Mesenteric fat pad (tissue), 1 donor: Measurements from ENCODE around the gene HNRNPK. TPM values are rescaled to one million over a fixed set of nuclear protein-coding genes. Genes with fewer than 3 reads are reported as not detected.
"Not testable (repeated sequence)": the region's sequence is repeated elsewhere in the genome, so short reads cannot be mapped to it uniquely, and the experiment has no call there.

Experiments
- DNase-seq: peaks from one replicate; pipeline ENCODE4 v3.0.0-alpha.2; 2020; ENCODE audit warnings: low spot score
- total RNA-seq: library from RNA; stranded (reverse); fragmentation: NEBNext Ultra II Directional; extraction: Animal tissue kit (Norgen Biotek cat#: 25700); gene quantifications from one replicate; pipeline ENCODE4 v1.2.1, GENCODE V29; 2021
- donor health status: DM: yes; HTN: yes; CAD: no.

The HNRNPK gene
- total RNA-seq, 1 donor from 2014 or later = 441 TPM

DNA sequence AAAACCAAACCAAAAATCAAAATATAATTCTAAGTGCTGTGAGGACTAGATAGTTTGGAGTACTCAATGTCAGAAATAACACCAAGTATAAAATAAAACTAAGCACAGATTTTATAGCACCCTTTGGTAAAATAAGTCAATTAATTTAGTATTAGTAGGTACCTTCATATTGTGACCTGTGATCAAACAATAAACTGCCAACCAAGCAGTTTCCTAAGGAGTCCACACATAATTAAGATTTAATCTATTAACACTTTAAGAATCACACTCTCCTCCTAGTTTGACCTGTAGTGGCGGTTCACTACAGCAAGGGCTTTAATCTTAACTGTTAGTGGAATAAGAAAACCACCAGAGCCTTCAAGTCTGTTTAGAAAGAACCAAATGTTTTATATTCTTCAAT lies 2.8 kb downstream of the HNRNPK start:
- DNase-seq = no peak

GRCh38 chr9:83976372-83976771 lies 3.6 kb downstream of the HNRNPK start:
- no peak for DNase-seq

GRCh38 chr9:83975300-83975699 lies 4.7 kb downstream of the HNRNPK start:
- DNase-seq = no peak

DNA sequence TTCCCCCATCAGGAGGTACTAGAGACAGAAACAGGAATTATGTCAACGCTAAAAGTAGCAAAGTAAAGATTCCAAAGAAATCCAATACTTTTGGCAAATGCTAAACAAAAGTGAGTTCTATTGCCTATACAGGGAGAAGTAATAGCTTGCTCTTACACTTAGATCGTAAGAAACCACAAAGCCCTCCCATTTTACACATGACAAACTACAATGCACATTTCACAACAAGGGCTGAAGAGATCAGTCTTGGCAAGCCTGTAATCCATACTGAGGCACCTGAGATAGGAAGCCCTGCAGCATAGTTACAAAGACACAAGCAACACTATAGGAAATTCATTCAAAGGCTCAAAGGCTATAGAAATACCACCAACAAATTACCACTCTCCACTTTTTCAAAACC lies 7.7 kb downstream of the HNRNPK start:
- DNase-seq = no peak

DNA sequence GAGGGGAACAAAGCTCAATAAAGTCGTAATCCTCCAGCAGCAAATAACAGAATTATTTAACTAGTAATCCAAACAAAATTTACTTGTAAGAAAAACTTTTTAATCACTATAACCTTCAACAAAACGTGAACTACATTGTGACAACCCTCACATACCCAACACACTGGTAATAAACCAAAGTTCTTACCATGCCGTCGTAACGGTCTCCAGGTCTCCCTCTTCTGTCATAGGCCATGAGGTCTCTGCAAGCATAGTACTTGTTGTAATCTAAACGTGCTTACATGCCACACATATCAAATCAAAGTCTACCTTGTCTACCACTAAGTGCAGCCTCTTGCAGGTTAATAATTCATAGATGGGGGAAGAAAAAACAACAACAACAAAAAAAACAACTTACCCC lies 8.5 kb downstream of the HNRNPK start:
- DNase-seq = no peak

GRCh38 chr9:83969602-83970001 lies 10.4 kb downstream of the HNRNPK start:
- no peak for DNase-seq

GRCh38 chr9:83967073-83967472 lies 12.9 kb downstream of the HNRNPK start:
- no peak for DNase-seq

DNA sequence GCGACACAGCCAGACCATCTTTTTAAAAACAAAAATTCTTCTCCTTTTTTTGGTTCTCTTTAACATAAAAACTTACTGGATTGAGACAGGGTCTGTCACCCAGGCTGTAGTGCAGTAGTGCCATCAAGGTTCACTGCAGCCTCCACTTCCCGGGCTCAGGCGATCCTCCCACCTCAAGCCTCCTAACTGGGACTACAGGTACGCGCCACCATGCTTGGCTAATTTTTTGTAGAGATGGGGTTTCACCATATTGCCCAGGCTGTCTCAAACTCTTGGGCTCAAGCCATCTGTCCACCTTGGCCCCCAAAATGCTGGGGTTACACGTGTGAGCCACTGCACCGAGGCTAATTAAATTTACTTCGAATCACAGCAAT lies 13.8 kb downstream of the HNRNPK start:
- no peak for DNase-seq

- DNase-seq = no peak
These were observed 14.4 kb downstream of the HNRNPK start for GRCh38 chr9:83965350-83966208.

GRCh38 chr9:83964973-83965349 lies 15.1 kb downstream of the HNRNPK start:
- DNase-seq = no peak

DNA sequence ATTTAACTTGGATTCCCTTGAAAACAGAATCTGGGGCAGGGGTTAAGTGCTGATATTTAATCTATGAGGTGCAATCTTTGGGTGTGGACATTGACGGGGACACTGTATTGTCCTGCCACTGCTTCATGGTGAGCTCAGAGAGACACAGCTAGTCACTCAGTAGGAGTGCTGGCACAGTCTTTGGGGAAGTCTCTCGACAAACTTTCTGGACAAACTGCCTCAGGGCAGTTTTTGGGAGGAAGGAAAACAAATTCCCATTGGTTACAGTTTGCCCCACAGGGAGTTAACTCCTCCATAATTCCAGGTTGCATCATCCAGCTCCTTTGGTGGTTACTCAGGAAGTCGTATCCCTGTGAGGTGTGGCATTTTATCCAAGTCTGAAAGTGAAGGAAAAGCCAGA lies 17.9 kb downstream of the HNRNPK start:
- DNase-seq = no peak

DNA sequence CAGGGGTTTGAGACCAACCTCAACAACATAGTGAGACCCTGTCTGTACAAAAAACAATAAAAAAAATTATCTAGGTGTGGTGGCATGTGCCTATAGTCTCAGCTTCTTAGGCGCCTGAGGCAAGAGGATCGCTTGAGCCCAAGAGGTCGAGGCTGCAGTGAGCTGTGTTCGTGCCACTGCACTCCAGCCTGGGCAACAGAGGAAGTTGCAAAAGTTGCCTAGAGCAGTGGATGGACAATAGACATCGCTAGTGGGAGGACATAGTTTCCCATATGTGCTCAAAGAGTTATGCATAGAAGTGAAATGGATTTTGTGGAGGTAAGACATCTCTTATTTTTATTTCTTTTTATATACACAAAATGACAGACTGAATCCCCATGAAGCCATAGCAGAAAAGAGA lies 19.0 kb downstream of the HNRNPK start:
- no peak for DNase-seq

DNA sequence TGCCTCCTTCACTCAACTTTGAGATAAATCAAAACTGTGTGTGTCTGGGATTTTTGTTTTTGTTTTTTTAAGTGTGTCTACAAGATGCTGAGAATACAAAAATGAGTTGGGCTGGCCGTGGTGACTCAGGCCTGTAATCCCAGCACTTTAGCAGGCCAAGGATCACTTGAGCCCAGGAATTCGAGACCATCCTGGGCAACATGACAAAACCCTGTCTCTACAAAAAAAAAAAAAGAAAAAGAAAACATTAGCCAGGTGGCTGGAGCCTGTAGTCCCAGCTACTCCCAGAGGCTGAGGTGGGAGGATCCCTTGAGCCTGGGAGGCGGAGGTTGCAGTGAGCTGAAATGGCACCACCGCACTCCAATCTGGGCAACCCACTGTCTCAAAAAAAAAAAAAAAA lies 21.0 kb downstream of the HNRNPK start:
- no peak for DNase-seq

DNA sequence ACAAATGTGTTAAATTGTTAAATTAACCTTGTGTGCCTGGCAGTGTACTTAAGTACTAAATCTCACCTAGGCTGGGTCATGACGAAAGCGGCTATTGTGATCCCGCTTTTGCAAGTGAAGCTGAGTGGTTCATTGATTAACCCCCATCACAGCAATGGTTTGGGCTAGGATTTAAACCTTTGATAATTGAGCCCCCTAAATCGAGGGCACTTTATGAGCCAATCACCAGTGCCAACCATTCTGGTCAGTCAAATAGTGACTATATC lies 22.8 kb downstream of the HNRNPK start:
- DNase-seq = no peak

DNA sequence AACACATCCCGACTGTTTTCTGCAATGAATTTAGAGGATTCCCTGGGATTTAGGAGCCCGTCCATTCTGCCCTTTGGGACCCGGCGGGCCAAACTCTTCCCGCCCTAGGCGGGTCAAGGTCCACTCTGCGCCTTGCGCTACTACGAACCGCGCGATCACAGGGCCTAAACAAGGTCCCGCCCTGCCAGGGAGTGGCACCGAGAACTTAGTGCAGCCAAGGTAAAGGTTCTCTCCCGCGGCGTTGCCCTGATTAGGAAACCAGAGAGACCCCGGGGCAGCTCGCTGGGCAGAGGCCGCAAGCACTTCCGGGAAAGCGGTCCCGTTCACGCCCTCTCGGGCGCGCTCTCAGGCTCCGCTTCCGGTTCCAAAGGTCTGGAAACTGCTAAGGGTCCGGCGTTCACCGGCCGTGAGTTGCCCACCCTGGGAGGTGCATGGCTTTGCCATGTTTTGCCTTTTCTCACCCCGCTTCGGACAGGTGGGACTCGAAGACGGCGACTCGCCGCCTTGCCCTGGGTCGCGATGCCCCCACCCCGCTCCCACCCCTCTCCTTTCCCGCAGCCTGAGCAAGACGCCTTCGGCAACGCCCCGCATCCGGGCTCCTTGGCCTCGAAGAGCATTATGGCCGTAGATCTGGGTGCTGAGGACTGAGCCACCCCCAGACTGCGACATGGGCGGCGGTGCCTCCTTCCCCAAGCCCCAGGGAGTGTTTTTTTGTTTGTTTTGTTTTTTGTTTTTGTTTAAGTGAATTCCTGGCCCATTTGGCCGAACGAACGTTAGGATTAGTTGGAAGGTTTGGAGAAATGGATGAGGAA lies 23.4 kb downstream of the HNRNPK start:
- DNase-seq = peak; percentile 95

GRCh38 chr9:83956086-83956435 lies 24.0 kb downstream of the HNRNPK start:
- DNase-seq = no peak

DNA sequence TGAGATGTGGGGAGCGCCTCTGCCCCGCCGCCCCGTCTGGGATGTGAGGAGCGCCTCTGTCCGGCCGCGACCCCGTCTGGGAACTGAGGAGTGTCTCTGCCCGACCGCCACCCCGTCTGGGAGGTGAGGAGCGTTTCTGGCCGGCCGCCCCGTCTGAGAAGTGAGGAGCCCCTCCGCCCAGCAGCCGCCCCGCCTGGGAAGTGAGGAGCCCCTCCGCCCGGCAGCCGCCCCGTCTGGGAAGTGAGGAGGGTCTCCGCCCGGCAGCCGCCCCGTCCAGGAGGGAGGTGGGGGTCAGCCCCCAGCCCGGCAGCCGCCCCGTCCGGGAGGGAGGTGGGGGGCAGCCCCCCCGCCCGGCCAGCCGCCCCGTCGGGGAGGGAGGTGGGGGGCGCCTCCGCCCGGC lies 31.9 kb downstream of the HNRNPK start:
- not testable (repeated sequence) for DNase-seq

GRCh38 chr9:83940590-83941303 lies 39.3 kb downstream of the HNRNPK start:
- no peak for DNase-seq

GRCh38 chr9:83937861-83938455 lies 42.1 kb downstream of the HNRNPK start:
- no peak for DNase-seq

DNA sequence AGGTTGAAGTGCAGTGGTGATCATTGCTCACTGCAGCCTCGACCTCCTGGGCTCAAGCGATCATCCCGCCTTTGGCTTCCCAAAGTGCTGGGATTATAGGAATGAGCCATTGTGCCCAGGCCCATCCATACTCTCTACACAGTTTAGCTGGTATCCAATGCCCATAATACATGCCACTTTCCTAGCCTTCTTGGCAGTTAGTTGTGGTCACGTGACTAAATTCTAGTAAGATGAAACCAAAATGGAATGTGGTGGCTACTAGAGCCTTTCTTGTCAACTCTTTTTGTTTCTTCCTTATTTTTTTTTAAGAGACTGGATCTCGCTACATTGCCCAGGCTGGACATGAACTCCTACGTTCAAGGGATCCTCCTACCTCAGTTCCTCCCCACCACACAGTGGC lies 43.5 kb downstream of the HNRNPK start:
- no peak for DNase-seq

GRCh38 chr9:83935276-83935935 lies 44.6 kb downstream of the HNRNPK start:
- no peak for DNase-seq
